ENCODE data around the gene SNAP25.

SNAP25 gene

GRCh38 chr20:10352934-10353824, 134.5 kb downstream of the SNAP25 start:
- Histone ChIP-seq H3K27ac (ENCODE audit: low read depth, low read length, severe bottlenecking) (no peak overlapping the region), H3K9me3 (ENCODE audit: control insufficient read depth, low read length) (no peaks in the 10 kb centered on the region), H3K36me3 (ENCODE audit: control insufficient read depth, insufficient read depth, low read length) (no peaks in the 10 kb centered on the region), H3K4me3 (ENCODE audit: extremely low read depth, insufficient read depth, low read length, poor library complexity, severe bottlenecking) (no peak overlapping the region), H3K4me1 (ENCODE audit: control insufficient read depth, insufficient read depth, low read length, poor library complexity, severe bottlenecking) (peaks cover 10% of the 10 kb centered on the region)
- WGBS, 2 experiments (ENCODE audit: insufficient coverage in 2 of 2): 38% methylated on average over 2 of the region's 6 CpGs; no CpG with 5 or more reads in 1 of the 2 experiments

- WGBS, 2 experiments (ENCODE audit: insufficient coverage in 2 of 2): 100% methylated on average over 1 of the region's 1 CpG; no CpG with 5 or more reads in 1 of the 2 experiments
- Histone ChIP-seq H3K4me3 (ENCODE audit: extremely low read depth, insufficient read depth, low read length, poor library complexity, severe bottlenecking) (no peak overlapping the region), H3K27ac (ENCODE audit: low read depth, low read length, severe bottlenecking) (no peak overlapping the region), H3K4me1 (ENCODE audit: control insufficient read depth, insufficient read depth, low read length, poor library complexity, severe bottlenecking) (peaks cover 10% of the 10 kb centered on the region), H3K9me3 (ENCODE audit: control insufficient read depth, low read length) (no peaks in the 10 kb centered on the region), H3K36me3 (ENCODE audit: control insufficient read depth, insufficient read depth, low read length) (no peaks in the 10 kb centered on the region)
These were observed 138.0 kb downstream of the SNAP25 start for GRCh38 chr20:10356628-10357027.
